SHP77 treated with DMSO at 0.1 percent for 48 hours (cell line): ENCODE data around the gene SARDH.

Source experiments
- DNase-seq: peaks from one replicate; lab custom pipeline; 2025; lab: John Stamatoyannopoulos, UW

Gene SARDH

DNA sequence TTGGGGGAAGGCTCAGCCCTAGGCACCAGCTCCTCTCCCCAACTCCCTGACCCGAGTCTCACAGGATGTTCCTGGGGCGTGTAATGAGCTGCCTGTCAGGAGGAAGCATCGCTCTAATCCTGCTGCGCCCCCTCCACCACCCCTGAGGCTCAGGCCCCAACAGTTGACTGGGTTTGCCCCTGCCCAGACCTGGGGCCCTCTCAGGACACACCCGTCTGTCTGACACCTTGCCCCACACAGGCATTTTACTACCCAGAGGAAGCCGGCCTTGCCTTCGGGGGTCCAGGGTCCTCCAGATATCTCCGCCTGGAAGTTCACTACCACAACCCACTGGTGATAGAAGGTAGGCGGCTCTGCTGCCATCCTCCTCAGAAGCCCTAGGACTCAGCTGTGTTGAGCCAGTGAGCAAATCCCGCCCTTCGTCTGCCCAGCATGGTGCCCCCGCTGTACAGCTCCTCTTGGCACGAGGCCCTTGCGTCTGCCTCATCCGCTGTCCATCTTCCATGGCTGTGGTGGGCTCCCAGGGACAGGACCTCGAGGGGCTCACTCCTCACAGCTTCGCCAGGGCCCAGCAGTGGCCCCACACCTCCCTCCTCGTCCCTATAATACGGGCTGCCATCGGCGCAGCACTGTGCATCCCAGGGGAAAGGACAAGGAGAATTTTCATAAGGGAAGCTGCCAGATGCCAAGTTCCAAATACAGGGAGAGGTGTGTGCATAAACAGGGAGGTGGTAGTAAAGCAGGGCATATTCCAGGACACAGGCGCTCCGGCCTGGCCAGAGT lies 94.0 kb downstream of the SARDH start:
- no peak for DNase-seq

DNA sequence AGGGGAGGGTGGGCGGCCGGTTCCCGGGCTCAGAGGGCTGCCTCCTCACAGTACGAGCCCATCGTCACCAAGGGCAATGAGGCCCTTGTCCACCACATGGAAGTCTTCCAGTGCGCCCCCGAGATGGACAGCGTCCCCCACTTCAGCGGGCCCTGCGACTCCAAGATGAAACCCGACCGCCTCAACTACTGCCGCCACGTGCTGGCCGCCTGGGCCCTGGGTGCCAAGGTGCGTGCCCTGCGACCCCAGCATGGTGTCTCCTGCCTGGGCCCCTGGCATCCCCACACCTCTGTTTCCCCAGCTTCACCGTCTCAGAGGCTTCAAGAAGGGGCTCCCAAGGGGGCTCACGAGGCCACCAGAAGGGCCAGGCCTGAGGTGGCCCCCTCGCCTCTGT lies 94.8 kb downstream of the SARDH start:
- DNase-seq = no peak

DNA sequence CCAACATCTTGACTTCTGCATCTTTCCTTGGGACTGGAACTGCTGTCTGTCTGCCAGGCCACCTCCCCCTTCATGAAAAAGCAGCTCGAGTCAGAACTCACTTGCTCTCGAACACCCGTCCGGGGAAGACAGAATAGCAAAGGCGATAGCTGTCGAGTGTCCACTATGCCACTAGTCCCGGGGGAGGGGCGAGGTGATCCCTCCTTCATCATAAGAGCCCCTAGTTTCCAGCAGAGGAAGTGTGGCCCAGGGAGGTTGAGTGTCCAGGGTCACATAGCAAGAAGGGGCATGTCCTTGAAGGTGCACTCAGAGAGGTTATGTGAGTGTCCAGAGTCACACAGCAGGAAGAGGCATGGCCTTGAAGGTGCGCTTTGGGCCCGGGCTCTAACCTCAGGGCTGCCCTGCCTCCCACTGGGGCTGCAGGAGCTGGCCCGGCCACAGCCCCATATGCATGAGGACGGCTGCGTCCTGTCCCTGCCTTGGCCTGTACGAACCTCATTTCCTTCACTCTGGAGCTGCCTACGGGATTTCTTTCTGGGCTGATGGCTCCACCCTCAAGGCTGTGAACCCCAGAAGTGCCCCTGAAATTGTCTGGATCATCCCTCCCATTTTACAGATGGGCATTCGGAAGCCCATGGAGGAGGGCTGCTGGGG lies 95.3 kb downstream of the SARDH start:
- DNase-seq = no peak

DNA sequence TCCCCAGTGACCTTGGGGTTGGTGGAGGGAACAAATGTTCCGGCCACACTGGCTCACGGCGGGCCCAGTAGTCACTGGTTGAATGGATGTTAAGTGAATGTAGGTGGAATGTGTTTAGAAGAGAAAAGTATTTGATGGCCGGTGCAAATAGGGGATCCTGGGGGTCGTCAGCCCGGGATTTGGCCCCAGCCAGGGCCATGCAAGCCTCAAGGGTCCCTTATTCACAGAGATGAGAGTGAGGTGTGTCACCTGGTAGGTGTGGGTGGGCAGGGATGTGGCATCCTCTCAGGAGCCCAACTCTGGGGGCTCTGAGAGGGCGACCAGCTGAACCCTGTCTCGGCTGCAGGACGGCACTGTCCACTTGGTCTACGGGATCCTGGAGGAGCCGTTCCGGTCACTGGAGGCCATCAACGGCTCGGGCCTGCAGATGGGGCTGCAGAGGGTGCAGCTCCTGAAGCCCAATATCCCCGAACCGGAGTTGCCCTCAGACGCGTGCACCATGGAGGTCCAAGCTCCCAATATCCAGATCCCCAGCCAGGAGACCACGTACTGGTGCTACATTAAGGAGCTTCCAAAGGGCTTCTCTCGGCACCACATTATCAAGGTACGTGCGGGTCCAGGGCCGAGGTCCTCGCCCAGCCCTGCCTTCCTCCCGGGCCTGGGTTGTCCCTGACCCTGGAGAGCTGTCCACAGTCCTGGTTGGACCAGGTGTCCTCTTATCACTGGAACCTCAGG lies 96.1 kb downstream of the SARDH start:
- no peak for DNase-seq

DNA sequence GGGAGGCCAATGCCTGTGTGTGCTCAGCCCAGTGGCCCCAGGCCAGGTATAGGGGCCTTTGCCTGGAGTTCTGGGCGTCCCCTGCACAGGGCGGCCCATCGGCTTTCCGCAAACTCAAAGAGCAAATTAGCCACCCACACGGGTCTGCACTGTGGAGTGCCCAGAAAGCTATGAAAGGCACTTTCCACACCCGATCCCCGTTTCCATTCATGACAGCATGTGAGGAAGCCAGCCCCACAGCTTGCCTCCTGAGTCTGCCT lies 96.8 kb downstream of the SARDH start:
- DNase-seq = no peak

DNA sequence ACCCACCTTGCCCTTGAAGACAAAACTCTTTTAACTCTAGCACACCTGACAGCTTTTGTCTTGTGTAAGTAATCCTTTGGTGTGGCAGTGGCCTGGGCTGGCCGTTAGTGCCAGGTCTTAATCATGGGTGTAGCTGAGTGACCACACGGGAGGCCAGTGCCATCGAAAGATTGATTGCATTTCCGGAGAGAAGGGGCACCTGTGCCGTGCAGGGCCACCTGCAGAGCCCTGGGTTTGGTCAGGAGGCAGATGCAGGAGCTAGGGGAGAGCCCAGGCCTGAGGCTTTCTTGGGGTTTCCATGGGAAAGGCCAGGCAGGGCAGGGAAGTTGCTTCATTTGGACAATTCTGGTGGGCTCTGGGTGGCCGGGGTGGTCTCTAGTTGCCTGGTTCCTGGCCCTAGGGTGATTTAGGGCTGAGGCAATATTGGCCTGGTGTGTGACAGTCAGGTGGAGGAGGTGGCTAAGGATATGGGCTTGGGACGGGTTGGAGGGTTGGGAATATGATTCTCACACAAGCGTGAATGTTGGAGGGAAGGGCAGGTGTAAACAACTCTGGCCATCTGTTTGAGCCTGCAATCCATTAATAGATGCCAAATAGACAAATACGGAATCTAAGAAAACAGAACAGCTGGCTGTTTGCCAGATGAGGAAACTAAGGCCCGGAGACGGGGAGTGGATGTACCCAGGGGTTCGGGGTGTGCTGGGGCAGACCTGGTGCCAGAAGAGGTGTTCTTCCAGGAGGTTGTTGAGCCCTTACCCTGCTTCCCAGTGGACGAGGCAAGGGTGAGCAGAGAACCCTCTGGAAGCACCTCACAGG lies 97.4 kb downstream of the SARDH start:
- DNase-seq = no peak

DNA sequence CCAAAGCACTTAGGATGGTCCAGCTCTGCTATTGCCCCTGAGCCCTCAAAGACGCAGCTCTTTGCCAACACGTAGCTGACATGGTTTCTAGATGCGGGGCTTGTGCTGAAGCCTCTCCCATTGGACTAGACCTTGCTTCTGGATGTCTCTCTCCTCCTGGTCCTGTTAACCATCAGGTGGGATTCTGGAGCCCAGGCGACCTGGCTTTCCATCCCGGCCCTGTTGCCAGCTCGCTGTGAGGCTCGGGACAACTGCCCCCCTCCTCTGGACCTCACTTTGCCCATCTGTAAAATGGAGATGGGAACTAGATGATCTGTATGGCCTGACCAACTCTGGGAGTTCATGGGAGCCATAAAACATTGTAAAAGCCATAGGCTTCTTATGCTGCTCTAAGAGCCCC lies 98.0 kb downstream of the SARDH start:
- no peak for DNase-seq

DNA sequence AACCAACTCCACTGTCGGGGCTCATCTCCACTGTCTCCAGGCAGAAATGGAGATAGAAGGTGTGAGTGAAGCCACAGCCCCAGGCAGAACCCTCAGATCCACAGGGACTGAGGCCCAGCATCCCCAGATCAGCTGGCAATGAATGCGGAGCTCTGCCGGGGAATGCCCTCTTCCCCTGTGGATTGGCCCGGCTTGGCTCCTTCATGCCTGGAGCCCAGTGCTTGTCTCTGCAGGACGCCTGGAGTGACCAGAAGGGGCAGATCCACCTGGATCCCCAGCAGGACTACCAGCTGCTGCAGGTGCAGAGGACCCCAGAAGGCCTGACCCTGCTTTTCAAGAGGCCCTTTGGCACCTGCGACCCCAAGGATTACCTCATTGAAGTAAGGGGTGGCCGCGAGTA lies 98.5 kb downstream of the SARDH start:
- no peak for DNase-seq

DNA sequence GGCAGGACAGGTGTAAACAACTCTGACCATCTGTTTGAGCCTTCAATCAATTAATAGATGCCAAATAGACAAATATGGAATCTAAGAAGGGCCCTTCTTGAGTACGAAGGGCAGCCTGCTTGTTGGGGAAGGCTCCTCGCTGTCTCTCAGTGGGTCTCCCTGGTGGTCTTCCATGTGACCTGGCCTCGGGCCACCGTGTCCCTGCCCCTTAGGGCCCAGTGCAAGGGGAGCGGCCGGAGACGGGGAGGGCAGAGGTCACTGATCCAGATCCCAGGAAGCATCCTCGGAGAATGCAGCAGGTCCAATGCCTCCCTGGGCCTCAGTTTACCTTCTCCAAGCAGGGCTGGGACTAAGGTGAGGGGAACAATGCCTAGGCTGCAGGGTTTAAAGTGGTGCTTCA lies 99.4 kb downstream of the SARDH start:
- DNase-seq = no peak

DNA sequence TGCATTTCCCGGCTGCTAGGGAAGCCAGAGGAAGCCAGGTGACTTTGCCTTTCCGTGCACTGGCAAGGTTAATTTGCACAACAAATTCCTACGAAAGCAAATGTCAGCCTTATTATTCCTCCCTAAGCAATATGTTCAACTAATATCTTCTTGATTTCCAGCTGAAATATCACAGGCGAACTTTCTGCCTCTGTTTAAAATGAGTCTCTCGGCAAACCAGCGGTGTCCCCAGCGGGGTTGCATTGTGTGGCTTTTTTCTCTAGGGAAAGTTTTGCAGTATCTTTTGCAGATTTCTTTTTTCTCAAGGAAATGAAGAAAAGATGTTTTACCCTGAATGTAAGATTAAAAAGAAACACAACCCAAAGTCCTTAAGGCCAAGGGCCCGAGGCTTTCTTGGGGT lies 100.1 kb downstream of the SARDH start:
- DNase-seq = no peak

DNA sequence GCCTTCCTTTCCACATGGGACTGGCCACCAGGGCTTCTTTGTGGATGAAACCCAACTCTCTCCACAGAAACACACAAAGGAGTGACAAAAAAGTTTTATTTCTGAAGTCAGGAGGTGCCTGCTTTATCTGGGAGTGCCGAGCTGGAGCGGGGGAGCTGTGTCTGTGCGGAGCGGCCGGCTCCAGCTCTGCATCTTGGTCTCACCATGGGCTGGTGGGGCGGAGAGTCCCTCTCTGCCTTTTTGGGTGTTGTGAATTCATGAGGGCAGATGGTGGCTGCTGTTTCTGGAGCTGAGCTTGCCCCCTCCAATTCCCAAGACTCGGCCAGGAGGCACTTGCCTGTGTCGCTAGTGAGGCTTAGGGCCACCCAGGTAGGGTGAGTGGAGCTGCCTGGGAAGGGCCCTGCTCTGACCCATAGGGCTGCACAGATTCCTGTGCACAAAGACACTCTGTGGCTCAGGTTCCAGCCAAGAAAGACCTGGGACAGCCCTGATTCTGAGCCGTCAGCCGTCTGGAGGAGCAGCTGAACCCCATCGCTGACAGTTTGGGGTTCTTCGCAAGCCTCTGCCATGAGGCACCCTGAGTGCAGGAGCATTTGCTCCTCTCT lies 100.6 kb downstream of the SARDH start:
- no peak for DNase-seq

DNA sequence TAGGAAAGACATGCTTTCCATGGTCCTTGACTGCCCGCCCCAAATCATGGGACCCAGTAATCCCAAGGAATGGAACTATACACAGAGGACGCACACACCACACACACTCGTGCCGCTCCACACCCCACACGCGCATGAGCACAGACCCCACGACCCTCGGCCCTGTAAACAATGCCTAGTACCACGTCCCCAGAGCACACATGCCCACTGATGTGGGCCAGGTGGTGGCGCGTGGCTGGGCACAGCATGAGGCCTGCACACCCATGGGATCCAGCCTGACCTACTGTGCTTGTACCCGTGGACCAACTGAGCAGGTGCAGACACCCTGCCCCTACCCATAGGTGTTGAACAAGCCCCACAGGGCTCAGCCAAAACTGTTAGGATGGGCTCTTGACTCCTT lies 101.2 kb downstream of the SARDH start:
- no peak for DNase-seq

DNA sequence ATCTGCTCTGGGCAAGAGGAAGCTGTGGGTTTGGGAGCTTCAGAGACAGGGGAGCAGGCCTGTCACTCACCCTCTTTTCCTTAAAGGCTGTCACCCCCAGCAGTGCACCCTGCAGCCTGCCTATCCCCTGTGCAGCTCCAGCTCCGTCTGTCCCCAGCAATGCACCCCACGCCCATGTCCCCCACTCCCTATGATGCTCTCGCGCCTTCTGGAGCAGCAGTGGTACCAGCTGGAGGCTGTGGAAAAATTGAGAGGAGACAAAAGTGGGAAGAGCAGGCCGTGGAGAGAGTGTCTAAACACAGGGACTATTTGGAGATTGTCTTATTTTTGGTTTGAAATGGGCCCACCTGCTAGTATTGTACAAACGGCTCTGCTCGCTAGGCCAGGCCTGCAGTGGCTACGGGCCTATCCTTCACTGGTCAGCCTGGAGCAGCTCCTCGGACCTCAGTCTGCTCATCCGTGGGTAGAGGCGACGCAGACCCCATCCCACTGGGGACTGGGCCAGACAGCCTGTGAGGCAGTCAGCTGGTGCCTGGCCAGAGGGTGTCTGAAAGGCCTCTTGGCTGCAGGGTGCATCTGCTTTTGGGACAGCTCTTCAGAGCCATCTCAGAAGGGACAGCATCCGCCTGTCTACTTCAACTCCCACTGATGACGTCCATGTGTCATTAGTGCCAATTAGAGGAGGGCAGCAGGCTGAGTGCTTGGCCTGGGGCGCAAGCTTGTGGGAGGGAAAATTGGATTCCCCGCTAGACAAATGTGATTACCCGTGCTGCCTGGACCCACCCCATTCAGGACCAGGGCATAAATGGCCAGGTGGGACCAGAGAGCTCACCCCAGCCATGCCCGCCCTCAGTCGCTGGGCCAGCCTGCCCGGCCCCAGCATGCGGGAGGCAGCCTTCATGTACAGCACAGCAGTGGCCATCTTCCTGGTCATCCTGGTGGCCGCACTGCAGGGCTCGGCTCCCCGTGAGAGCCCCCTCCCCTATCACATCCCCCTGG lies 102.3 kb downstream of the SARDH start, which contains the start of gene DBH:
TSS of gene DBH (plus strand) at position 831 of the 999 bp plus-strand sequence. CDS start at position 840, 9 bp downstream.
- no peak for DNase-seq

DNA sequence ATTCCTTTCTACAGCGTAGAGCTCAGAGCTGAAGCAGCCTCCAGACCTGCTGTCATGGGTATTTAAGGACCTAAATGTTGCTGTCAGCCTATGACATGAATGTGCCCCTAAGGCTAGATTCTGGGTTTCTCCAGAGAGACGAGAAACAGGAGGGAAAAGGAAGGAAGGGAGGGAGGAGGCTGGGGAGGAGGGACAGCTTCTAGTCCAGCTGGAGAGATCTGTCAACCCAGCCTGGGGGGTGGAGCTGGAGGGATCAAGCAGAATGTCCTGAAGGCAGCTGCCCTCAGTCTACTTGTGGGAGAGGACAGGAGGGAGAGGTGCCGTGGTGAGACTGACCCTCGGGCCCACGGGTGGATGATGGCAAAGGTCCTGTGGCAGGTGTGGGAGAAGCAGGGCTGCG lies 103.1 kb downstream of the SARDH start:
- DNase-seq = no peak

DNA sequence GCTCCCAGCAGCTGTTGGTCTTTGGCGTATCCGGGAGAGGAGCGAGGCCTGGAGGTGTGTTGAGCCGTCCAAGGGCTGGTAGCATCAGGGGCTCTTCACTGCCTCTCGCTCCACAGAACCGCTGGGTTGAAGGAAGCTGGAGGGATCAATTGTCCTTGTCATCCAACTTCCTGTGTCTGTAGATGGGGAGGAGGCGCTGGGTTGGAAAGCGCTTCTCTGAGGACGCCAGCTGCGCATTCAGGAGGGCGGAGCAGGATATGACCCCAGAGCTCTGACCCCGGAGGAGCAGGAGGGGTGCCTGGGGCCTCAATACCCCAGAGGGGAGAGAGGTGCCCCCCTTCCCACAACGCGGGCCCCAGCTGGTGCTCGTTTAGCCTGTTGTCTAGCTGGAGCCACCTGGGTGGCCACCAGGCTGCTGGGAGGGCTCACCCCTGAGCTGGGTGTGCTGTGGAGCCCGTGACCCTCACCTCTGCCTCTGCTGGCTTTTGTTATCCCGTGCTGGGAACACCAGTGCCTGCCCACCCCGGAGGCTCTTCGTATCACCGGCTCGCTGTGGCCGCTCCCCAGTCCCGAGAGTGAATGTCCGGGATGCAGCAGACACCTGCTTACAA lies 104.0 kb downstream of the SARDH start:
- DNase-seq = peak; percentile 34

DNA sequence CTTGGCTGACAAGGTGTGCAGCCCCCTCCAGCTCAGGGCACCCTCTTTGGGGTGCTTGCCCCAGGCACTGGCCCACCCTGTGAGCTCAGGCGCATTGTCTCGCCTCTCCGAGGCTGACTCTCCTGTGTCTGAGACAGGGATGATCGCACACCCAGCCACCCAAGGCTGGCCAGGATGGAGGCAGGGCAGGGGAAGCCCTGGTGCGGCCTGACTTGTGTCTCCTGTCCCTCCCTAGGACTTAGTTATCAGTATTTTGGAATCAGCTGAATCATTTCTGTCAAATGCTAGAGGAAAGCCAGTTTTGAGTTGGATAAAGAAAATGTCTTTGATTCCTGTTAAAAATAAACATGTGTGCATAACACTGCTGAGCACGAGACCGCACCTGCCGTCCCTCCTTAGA lies 104.5 kb downstream of the SARDH start:
- DNase-seq = no peak

DNA sequence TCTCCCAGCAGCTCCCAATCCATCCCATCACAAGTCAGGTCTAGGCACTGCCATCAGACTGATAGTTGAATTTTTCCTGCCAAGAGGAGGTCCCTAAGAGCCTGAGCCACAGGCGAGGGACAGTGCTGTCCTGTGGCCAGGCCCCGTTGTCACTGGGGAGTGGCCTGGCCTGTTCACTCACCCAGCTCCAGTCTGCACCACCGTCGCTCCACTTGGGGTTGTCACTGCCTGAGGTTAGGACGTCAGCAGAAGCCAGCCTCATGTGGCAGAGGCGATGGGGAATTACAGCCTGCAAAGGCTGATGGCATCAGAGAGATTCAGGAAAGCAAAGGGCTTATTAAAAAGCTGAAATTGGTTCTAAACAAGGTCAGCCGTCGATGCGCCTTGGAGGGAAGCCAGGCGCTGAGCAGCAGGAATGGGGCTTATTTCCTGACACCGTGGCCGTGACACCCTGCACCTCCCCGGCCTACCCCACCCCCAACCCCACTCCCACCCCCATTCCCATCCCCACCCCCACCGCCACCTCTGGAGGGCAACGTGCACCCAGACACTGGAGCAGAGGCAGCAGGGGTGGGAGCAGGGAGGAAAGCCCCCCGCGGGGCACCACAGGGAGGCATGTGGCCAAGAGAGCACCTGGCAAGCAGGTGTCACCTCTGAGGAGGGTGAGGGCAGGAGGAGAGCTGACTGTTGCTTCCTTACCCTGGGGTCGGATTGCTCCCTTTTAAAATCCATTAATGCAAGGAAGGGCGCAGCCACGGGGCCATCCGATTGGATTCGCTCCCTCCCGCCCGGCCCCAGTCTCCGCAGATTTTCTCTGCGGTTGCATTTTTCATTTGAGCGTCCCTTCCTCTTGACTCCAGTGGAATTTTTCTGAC lies 105.1 kb downstream of the SARDH start:
- no peak for DNase-seq

DNA sequence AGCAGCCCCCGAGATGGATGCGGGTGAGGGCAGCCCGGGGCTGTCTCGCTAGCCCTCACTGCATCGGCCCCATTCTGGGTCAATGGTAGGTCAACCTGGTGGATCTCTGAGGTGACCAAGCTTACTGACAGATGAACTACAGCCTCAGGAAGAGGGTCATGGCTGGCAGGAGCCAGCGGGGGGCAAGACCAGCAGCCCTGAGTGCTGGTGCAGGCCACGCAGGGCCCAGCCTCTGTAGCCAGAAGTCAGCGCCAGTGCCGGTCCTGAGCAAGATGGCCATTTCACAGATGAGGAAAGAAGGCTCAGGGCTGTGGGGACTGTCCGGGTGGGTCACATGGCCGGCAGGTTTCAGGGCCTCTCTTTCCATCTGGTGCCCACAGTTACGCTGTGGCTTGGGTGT lies 107.0 kb downstream of the SARDH start:
- DNase-seq = no peak
